CD14-positive monocyte (primary cell): Measurements from ENCODE around the gene TSPOAP1. TPM values are rescaled to one million over a fixed set of nuclear protein-coding genes. Genes with fewer than 3 reads are reported as not detected.
A peak's percentile ranks its signal among the peaks of the same experiment; 100 is the strongest.

Experiments used
- DNase-seq, 3 donors: peaks; one replicate each; pipeline ENCODE4 v3.0.0-alpha.2; 2011 to 2022
- H2AFZ ChIP-seq: 2 replicates; pipeline ENCODE4 v1.6.0; 2012; ENCODE audit warnings: mild to moderate bottlenecking, low read depth, low read length, inconsistent platforms; ENCODE audit not compliant: insufficient read depth, poor library complexity, severe bottlenecking
- H3K27ac ChIP-seq, 2 donors: 1 replicate in 1 of 2; 2 replicates in 1 of 2; pipeline ENCODE4 v1.5.1; 2012 to 2013; ENCODE audit warnings: low read length in 2 of 2, control low read depth in 1 of 2, inconsistent platforms in 1 of 2, low read depth in 1 of 2, mild to moderate bottlenecking in 1 of 2
- H3K27me3 ChIP-seq, 2 donors: one replicate each; pipeline versions ENCODE4 v1.6.0 to v1.6.1; 2011 to 2013; ENCODE audit warnings: low read length in 2 of 2; ENCODE audit not compliant: control insufficient read depth in 2 of 2, insufficient read depth in 2 of 2
- H3K36me3 ChIP-seq, 2 donors: replicated peaks in 1 of 2; 1 replicate in 1 of 2; 2 replicates in 1 of 2; pipeline versions ENCODE4 v1.5.1 to v1.6.1; 2012 to 2013; ENCODE audit warnings: low read length in 2 of 2, control low read depth in 1 of 2, inconsistent platforms in 1 of 2, mild to moderate bottlenecking in 1 of 2; ENCODE audit not compliant: insufficient read depth in 2 of 2, control insufficient read depth in 1 of 2
- H3K4me1 ChIP-seq, 2 donors: 1 replicate in 1 of 2; 2 replicates in 1 of 2; pipeline versions ENCODE4 v1.5.1 to v1.6.1; 2012 to 2013; ENCODE audit warnings: low read length in 2 of 2, control low read depth in 1 of 2, inconsistent platforms in 1 of 2, mild to moderate bottlenecking in 1 of 2, moderate library complexity in 1 of 2; ENCODE audit not compliant: insufficient read depth in 2 of 2, control insufficient read depth in 1 of 2
- H3K4me2 ChIP-seq: replicated peaks from 2 replicates; pipeline ENCODE3; 2012; ENCODE audit warnings: low read length, moderate library complexity, mild to moderate bottlenecking; ENCODE audit not compliant: poor library complexity, severe bottlenecking; ENCODE audit errors: extremely low read depth
- H3K4me3 ChIP-seq, 3 experiments: fragments of 200-600 bp in 1 of 3; sonication (generic) in 1 of 3; replicated peaks in 1 of 3; 1 replicate in 2 of 3; 2 replicates in 1 of 3; pipeline ENCODE4 v1.5.1; 2011 to 2013; ENCODE audit warnings: low read length in 3 of 3, mild to moderate bottlenecking in 3 of 3, control low read depth in 2 of 3, low read depth in 2 of 3, inconsistent platforms in 1 of 3, moderate library complexity in 1 of 3
- H3K79me2 ChIP-seq: 2 replicates; pipeline ENCODE4 v1.6.0; 2012; ENCODE audit warnings: mild to moderate bottlenecking, control low read depth, inconsistent platforms, low read length, moderate library complexity; ENCODE audit not compliant: insufficient read depth
- H3K9ac ChIP-seq: 2 replicates; pipeline ENCODE4 v1.6.0; 2017; ENCODE audit warnings: low read length, mild to moderate bottlenecking; ENCODE audit not compliant: insufficient read depth, poor library complexity, severe bottlenecking
- H3K9me3 ChIP-seq, 2 donors: replicated peaks in 1 of 2; 1 replicate in 1 of 2; 2 replicates in 1 of 2; pipeline versions ENCODE4 v1.5.1 to v1.6.1; 2012 to 2013; ENCODE audit warnings: low read length in 2 of 2, control low read depth in 1 of 2; ENCODE audit not compliant: control insufficient read depth in 1 of 2, insufficient read depth in 1 of 2
- H4K20me1 ChIP-seq: 2 replicates; pipeline ENCODE4 v1.6.0; 2012; ENCODE audit warnings: mild to moderate bottlenecking, low read length, control low read depth, moderate library complexity; ENCODE audit not compliant: insufficient read depth
- H3K27ac Mint-ChIP-seq, 7 donors: one replicate each; pipeline ENCODE4 v1.8.0; 2020; ENCODE audit warnings: mild to moderate bottlenecking in 7 of 7, mixed read lengths in 7 of 7, moderate library complexity in 6 of 7, inconsistent platforms in 2 of 7
- H3K27me3 Mint-ChIP-seq, 3 donors: one replicate each; pipeline ENCODE4 v1.8.0; 2021 to 2022; ENCODE audit warnings: low read depth in 3 of 3, mild to moderate bottlenecking in 3 of 3, mixed read lengths in 3 of 3, moderate library complexity in 3 of 3, inconsistent platforms in 1 of 3
- H3K36me3 Mint-ChIP-seq, 2 donors: one replicate each; pipeline ENCODE4 v1.8.0; 2020; ENCODE audit warnings: mixed read lengths in 2 of 2, inconsistent platforms in 1 of 2, mild to moderate bottlenecking in 1 of 2
- H3K4me1 Mint-ChIP-seq: one replicate; pipeline ENCODE4 v1.8.0; 2020; ENCODE audit warnings: mild to moderate bottlenecking, mixed read lengths
- H3K4me3 Mint-ChIP-seq, 2 donors: one replicate each; pipeline ENCODE4 v1.8.0; 2020; ENCODE audit warnings: mild to moderate bottlenecking in 2 of 2, mixed read lengths in 2 of 2, moderate library complexity in 1 of 2
- H3K9me3 Mint-ChIP-seq, 7 donors: one replicate each; pipeline ENCODE4 v1.8.0; 2020 to 2022; ENCODE audit warnings: mixed read lengths in 7 of 7, mild to moderate bottlenecking in 6 of 7, moderate library complexity in 6 of 7, inconsistent platforms in 2 of 7
- CTCF ChIP-seq: fragments of 200-600 bp; IDR thresholded peaks from one replicate; pipeline ENCODE4 v1.8.0; 2022; ENCODE audit warnings: antibody characterized with exemption, mild to moderate bottlenecking
- WGBS: methylation state at CpG from one replicate; pipeline ENCODE4 v1.1.5; 2013; ENCODE audit warnings: missing lambda C conversion rate; ENCODE audit not compliant: insufficient coverage; 5-methylcytosine and 5-hydroxymethylcytosine counted together
- intact Hi-C, 2 donors: fragments of 100-400 bp; cut with micrococcal nuclease; formaldehyde crosslinking; loops; one replicate each; pipeline versions ENCODE4 v1.15.0 to v1.15.1; 2023
- polyA plus RNA-seq, 3 donors: library from polyadenylated mRNA; depleted of rRNA in 1 of 3; unstranded in 2 of 3; stranded (reverse) in 1 of 3; fragments of 300-500 nt in 2 of 3; fragments of >200 nt in 1 of 3; fragmentation: Illumina TruSeq in 2 of 3; gene quantifications; 1 replicate in 2 of 3; 2 replicates in 1 of 3; pipeline ENCODE4 v1.2.3, GENCODE V29; 2012 to 2021

Gene TSPOAP1
- polyA plus RNA-seq, 3 donors = 0.10 to 14.0 (median 0.18) TPM

GRCh38 chr17:58375811-58376210 lies 47.2 kb upstream of the TSPOAP1 start:
- peak overlapping the region in 6 of 7 donors; percentile 0 to 67 (median 52) for H3K27ac Mint-ChIP-seq
- H3K4me3 Mint-ChIP-seq = no peak overlapping the region
- Histone ChIP-seq H3K79me2 (no peaks in the 10 kb centered on the region), H3K36me3 (no peaks in the 10 kb centered on the region), H3K27me3 (no peaks in the 10 kb centered on the region), H4K20me1 (no peaks in the 10 kb centered on the region), H3K9me3 (no peaks in the 10 kb centered on the region), H3K27ac (peak overlapping the region in 1 of 2 donors; percentile 14), H3K4me2 (no peak overlapping the region), H3K4me1 (peaks cover 26 to 27% of the 10 kb centered on the region in 2 donors), H3K9ac (no peak overlapping the region), H2AFZ (no peak overlapping the region), H3K4me3 (no peak overlapping the region)
- peaks cover 2 to 17% (median 13%) of the 10 kb centered on the region in 3 donors for H3K27me3 Mint-ChIP-seq
- DNase-seq = no peak
- peaks cover 28% of the 10 kb centered on the region for H3K4me1 Mint-ChIP-seq
- intact Hi-C loops = loop anchor here in 1 of 2 donors (2.0 kb wide), 1 partner anchor 59 kb away; no protein-coding TSS in a partner anchor
- H3K36me3 Mint-ChIP-seq = no peaks in the 10 kb centered on the region
- H3K9me3 Mint-ChIP-seq = peaks cover 0 to 2% (median 0%) of the 10 kb centered on the region in 7 donors
- no peak for TF ChIP-seq CTCF
- 100% methylated on average over 2 of the region's 2 CpGs for WGBS

GRCh38 chr17:58375256-58375655 lies 46.7 kb upstream of the TSPOAP1 start:
- WGBS = 43% methylated on average over 1 of the region's 5 CpGs
- H3K9ac ChIP-seq = no peak overlapping the region
- no peaks in the 10 kb centered on the region for H3K27me3 ChIP-seq
- Mint-ChIP-seq H3K9me3 (peaks cover 0 to 2% (median 0%) of the 10 kb centered on the region in 7 donors), H3K4me3 (no peak overlapping the region), H3K27me3 (peaks cover 2 to 17% (median 16%) of the 10 kb centered on the region in 3 donors), H3K36me3 (no peaks in the 10 kb centered on the region), H3K27ac (peak overlapping the region in 1 of 7 donors; percentile 43), H3K4me1 (peaks cover 30% of the 10 kb centered on the region)
- no peaks in the 10 kb centered on the region for H4K20me1 ChIP-seq
- intact Hi-C loops = loop anchor here in 1 of 2 donors (2.0 kb wide), 1 partner anchor 58 kb away; no protein-coding TSS in a partner anchor
- H3K27ac ChIP-seq = no peak overlapping the region
- H3K4me2 ChIP-seq = peak overlapping the region; percentile 21
- peak overlapping the region; percentile 14 for H2AFZ ChIP-seq
- H3K79me2 ChIP-seq = no peaks in the 10 kb centered on the region
- H3K4me3 ChIP-seq = no peak overlapping the region
- DNase-seq = peak; percentile 31 to 56 (median 55)
- TF ChIP-seq CTCF = peak; percentile 39
- H3K4me1 ChIP-seq = peaks cover 26 to 27% of the 10 kb centered on the region in 2 donors
- no peaks in the 10 kb centered on the region for H3K9me3 ChIP-seq
- no peaks in the 10 kb centered on the region for H3K36me3 ChIP-seq
